ENCODE data around the gene RSU1.
A peak's percentile ranks its signal among the peaks of the same experiment; 100 is the strongest.

The RSU1 gene

DNA sequence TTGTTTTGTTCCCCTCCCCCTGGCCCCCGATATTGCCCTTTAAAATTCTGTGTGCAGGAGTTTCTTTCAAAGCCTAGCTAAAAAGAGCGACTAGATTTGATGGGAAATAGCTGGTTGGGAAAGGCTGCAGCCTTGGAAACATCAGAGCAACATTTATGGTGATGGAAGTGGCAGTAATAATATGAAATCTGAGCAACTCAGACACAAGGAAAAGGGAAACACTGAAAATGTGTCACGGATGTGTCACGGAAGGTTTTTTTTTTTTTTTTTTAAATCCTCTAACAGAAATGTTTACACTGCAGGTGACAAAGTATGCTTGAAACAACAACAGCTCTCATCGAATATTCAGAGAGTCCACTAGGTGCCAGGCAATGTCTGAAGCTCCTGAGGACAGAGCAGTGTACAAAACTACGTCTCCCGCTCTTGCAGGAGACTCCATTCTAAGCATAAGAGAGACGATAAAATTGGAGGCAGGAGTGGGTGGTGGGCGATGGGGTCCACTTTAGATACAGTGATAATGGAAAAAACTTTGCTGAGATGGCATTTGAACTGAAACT, 143.0 kb downstream of the RSU1 start:
- peaks cover 45% of the 10 kb centered on the region for H3K36me3 Mint-ChIP-seq
- H3K27ac Mint-ChIP-seq: no peak overlapping the region
- no peak overlapping the region for H3K4me3 Mint-ChIP-seq
- H3K27me3 Mint-ChIP-seq: no peaks in the 10 kb centered on the region
- peaks cover 3% of the 10 kb centered on the region for H3K9me3 Mint-ChIP-seq (ENCODE audit: low read depth)
- H3K4me1 Mint-ChIP-seq (ENCODE audit: low read depth): no peaks in the 10 kb centered on the region

DNA sequence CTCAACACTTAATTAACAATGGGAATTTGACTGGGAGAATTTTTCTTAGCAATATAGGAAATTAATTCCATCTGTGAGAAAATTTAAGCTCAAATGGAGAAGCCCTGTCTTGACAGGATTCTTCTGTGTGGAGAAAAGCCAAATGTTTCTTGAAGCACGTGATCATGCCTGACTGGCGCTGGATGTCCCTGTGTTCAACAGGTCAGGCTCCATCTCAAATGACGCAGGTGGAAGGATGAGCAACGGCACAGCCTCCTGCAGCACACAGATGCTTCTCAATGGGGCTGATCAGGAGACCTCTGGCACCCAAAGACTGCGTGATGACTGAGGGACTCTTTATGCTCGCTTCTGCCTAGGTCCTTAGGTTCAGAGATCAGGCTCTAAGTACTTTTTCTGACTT, 143.8 kb downstream of the RSU1 start:
- Mint-ChIP-seq H3K4me1 (ENCODE audit: low read depth) (no peaks in the 10 kb centered on the region), H3K4me3 (no peak overlapping the region), H3K27me3 (no peaks in the 10 kb centered on the region), H3K27ac (no peak overlapping the region), H3K9me3 (ENCODE audit: low read depth) (peaks cover 3% of the 10 kb centered on the region), H3K36me3 (peaks cover 49% of the 10 kb centered on the region)

DNA sequence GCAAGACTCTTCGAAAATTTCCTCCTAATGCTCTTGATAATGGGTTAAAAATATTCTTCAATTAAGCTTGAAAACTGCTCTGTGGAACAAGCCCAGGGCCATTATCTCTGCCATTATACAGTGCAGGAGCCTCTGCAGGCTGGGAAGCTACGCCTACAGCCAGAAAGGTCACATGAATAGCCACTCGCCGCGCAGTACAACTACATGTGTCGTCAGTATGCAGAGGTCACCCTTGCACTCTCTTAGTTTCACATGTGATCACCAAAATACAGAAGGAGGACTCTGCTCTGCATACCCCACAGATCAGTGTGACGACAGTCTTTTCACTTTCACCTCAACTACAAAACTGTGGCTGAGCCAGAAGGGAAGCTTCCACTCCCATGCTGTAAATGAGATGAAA, 153.8 kb downstream of the RSU1 start:
- Mint-ChIP-seq H3K27ac (peak overlapping the region; percentile 50), H3K36me3 (peaks cover 13% of the 10 kb centered on the region), H3K4me1 (ENCODE audit: low read depth) (peaks cover 11% of the 10 kb centered on the region), H3K27me3 (no peaks in the 10 kb centered on the region), H3K9me3 (ENCODE audit: low read depth) (no peaks in the 10 kb centered on the region), H3K4me3 (no peak overlapping the region)

DNA sequence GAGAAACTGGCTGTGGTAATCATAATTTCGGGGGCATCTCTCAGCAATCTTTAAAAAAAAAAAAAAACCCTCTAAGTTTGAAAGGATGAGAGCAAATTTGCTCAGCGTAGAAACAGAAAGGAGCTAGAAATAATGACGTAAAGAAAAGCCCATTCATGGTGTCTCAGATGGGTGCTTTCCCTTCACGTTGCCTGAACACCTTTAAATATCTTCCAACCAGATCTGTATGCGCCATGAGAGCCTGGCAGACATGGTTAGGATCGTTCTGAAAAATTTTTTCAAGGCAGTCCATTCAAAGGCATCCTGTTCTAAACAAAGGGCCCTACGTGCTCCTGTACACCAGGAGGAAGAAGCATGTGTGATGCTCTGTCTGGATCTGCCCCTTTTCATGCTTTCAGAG, 154.3 kb downstream of the RSU1 start:
- no peak overlapping the region for H3K27ac Mint-ChIP-seq
- H3K4me3 Mint-ChIP-seq: no peak overlapping the region
- H3K36me3 Mint-ChIP-seq: peaks cover 10% of the 10 kb centered on the region
- H3K9me3 Mint-ChIP-seq (ENCODE audit: low read depth): no peaks in the 10 kb centered on the region
- no peaks in the 10 kb centered on the region for H3K27me3 Mint-ChIP-seq
- H3K4me1 Mint-ChIP-seq (ENCODE audit: low read depth): peaks cover 11% of the 10 kb centered on the region

- Mint-ChIP-seq H3K9me3 (ENCODE audit: low read depth) (no peaks in the 10 kb centered on the region), H3K27ac (no peak overlapping the region), H3K4me1 (ENCODE audit: low read depth) (peaks cover 10% of the 10 kb centered on the region), H3K27me3 (no peaks in the 10 kb centered on the region), H3K36me3 (peaks cover 5% of the 10 kb centered on the region), H3K4me3 (no peak overlapping the region)
Measured at GRCh38 chr10:16656895-16657294, 160.3 kb downstream of the RSU1 start.

GRCh38 chr10:16653224-16653623, 164.0 kb downstream of the RSU1 start:
- no peaks in the 10 kb centered on the region for H3K27me3 Mint-ChIP-seq
- H3K36me3 Mint-ChIP-seq: peaks cover 3% of the 10 kb centered on the region
- no peak overlapping the region for H3K27ac Mint-ChIP-seq
- peaks cover 1% of the 10 kb centered on the region for H3K4me1 Mint-ChIP-seq (ENCODE audit: low read depth)
- no peaks in the 10 kb centered on the region for H3K9me3 Mint-ChIP-seq (ENCODE audit: low read depth)
- no peak overlapping the region for H3K4me3 Mint-ChIP-seq

DNA sequence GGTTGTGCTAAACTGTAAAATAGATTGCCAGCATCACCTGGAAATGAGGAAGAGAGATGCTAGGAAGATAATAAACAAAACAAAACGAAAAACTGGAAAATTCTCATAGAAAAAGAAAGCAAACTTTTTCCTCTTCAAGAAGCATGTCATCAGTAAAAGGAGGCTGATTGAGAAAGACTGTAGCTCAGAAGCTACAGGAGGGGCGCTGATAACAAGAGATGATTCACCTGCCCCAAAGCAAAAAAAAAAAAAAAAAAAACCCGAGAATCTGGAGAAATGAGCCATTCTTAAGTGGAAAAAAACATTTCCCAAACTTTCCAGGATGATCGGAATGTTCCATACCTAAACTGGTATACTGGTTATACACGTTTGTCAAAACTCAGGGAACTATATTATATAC, 165.1 kb downstream of the RSU1 start:
- H3K27ac Mint-ChIP-seq: no peak overlapping the region

DNA sequence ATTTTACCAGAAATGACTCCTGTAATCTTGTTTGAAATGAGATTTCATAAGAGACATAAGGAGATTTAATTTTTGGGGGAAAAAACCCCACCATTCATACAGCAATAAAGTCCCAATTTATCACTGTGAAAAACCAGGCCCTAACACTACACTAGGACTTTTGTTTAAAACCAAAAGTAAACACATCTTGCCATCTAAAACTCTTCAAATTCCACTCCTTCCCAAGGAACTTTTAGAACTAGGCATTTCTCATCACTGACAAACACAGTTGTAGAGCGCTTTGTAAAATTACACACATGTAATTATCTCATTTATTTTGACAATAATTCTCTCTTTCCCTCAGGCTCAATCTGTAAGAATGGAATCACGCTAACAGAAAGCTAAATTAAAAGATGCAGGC, 167.5 kb downstream of the RSU1 start:
- H3K27me3 Mint-ChIP-seq: no peaks in the 10 kb centered on the region
- H3K27ac Mint-ChIP-seq: no peak overlapping the region
- H3K9me3 Mint-ChIP-seq (ENCODE audit: low read depth): no peaks in the 10 kb centered on the region
- H3K4me3 Mint-ChIP-seq: no peak overlapping the region
- peaks cover 7% of the 10 kb centered on the region for H3K36me3 Mint-ChIP-seq
- peaks cover 5% of the 10 kb centered on the region for H3K4me1 Mint-ChIP-seq (ENCODE audit: low read depth)

More for the DNA sequence above, 165.1 kb downstream of the RSU1 start:
- no peaks in the 10 kb centered on the region for H3K9me3 Mint-ChIP-seq (ENCODE audit: low read depth)
- peaks cover 3% of the 10 kb centered on the region for H3K4me1 Mint-ChIP-seq (ENCODE audit: low read depth)
- no peaks in the 10 kb centered on the region for H3K27me3 Mint-ChIP-seq
- H3K4me3 Mint-ChIP-seq: no peak overlapping the region
- peaks cover 7% of the 10 kb centered on the region for H3K36me3 Mint-ChIP-seq

- Mint-ChIP-seq H3K4me1 (ENCODE audit: low read depth) (peaks cover 5% of the 10 kb centered on the region), H3K27ac (no peak overlapping the region), H3K36me3 (peaks cover 4% of the 10 kb centered on the region), H3K4me3 (no peak overlapping the region), H3K9me3 (ENCODE audit: low read depth) (no peaks in the 10 kb centered on the region), H3K27me3 (no peaks in the 10 kb centered on the region)
Measured at GRCh38 chr10:16648366-16648765, 168.9 kb downstream of the RSU1 start.

DNA sequence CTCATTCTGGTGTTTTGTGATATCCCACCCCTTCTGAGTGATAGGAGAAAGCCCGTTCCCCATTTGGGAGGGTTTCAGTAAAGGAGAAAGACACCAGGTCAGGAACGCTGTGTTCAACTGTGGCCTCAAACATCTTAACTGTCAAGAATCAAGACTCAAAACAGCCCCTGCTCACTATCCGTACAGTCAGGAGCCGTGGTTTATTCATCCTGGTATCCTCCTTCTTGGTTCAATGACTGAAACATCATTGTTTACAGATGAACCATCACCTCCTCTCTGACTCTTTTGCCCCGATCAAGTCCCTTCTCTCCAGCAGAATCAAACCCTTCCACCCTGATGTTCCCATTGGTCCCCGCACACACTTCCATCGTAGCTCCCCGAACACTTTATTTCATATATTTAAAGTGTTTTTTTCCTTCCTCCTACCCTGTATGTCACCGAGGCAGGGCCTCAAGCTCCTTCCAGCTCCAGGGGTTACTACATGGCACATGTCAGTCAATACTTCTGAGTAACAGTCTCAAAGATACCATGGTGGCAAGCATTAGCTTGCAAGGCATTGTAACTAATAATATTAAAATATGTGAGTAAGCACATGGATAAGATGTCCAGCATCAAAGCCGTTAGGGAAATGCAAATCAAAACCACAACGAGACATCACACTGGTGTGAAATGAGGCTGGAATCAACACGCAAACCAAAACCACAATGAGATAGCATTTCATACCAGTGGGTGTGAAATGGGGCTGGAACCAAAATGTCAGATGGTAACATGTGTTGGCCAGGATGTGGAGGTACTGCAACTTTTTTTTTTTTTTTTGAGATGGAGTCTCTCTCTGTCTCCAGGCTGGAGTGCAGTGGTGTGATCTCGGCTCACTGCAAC, 170.8 kb downstream of the RSU1 start:
- peak overlapping the region; percentile 30 for H3K27ac Mint-ChIP-seq
- H3K36me3 Mint-ChIP-seq: peaks cover 4% of the 10 kb centered on the region

DNA sequence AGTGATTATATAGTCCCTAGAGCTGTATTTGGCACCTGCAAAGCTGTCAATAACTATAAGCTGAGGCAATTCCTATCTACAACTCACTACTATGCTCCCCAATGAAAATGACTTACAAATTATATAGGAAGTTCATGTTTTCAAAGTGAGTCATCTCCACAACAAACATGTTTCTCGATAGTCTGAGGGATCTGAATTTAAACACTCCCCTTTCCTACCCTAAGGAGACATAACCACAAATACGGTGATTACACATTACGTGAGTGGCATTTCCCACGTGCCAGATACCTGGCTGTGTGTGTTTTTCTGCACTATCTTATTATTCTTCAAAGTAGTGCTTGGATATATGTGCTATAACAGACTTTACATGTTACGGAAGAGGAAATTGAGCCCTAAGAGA, 173.1 kb downstream of the RSU1 start:
- H3K36me3 Mint-ChIP-seq: peaks cover 4% of the 10 kb centered on the region
- H3K4me1 Mint-ChIP-seq (ENCODE audit: low read depth): peaks cover 5% of the 10 kb centered on the region
- no peaks in the 10 kb centered on the region for H3K27me3 Mint-ChIP-seq
- H3K4me3 Mint-ChIP-seq: no peak overlapping the region
- no peaks in the 10 kb centered on the region for H3K9me3 Mint-ChIP-seq (ENCODE audit: low read depth)
- no peak overlapping the region for H3K27ac Mint-ChIP-seq

More for the DNA sequence above, 170.8 kb downstream of the RSU1 start:
- no peaks in the 10 kb centered on the region for H3K27me3 Mint-ChIP-seq
- H3K4me3 Mint-ChIP-seq: no peak overlapping the region
- peaks cover 5% of the 10 kb centered on the region for H3K4me1 Mint-ChIP-seq (ENCODE audit: low read depth)
- no peaks in the 10 kb centered on the region for H3K9me3 Mint-ChIP-seq (ENCODE audit: low read depth)

DNA sequence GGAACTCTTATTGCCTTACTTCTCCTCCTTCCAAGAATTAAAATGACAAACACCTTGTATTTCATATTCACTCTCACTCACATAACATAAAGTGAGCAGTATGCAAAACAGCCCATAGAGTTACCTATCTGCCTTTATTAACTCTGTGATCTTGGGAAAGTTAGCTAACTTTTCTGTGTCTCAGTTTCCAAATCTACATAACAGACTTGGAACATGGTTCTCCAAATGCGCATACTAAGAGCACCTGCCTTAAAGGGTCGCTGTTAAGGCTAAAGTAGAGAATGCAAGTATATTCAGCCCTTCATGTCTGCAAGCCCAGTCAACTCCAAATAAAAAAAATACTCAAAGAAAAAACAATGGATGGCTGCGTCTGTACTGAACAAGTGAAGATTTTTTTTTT, 173.7 kb downstream of the RSU1 start:
- H3K36me3 Mint-ChIP-seq: peaks cover 8% of the 10 kb centered on the region
- H3K9me3 Mint-ChIP-seq (ENCODE audit: low read depth): no peaks in the 10 kb centered on the region
- no peaks in the 10 kb centered on the region for H3K27me3 Mint-ChIP-seq
- no peak overlapping the region for H3K27ac Mint-ChIP-seq
- peaks cover 5% of the 10 kb centered on the region for H3K4me1 Mint-ChIP-seq (ENCODE audit: low read depth)
- H3K4me3 Mint-ChIP-seq: no peak overlapping the region

GRCh38 chr10:16640153-16640552, 177.1 kb downstream of the RSU1 start:
- no peak overlapping the region for H3K4me3 Mint-ChIP-seq
- no peaks in the 10 kb centered on the region for H3K9me3 Mint-ChIP-seq (ENCODE audit: low read depth)

GRCh38 chr10:16639471-16639870, 177.8 kb downstream of the RSU1 start:
- no peak overlapping the region for H3K4me3 Mint-ChIP-seq
- no peaks in the 10 kb centered on the region for H3K4me1 Mint-ChIP-seq (ENCODE audit: low read depth)
- no peak overlapping the region for H3K27ac Mint-ChIP-seq
- peaks cover 9% of the 10 kb centered on the region for H3K36me3 Mint-ChIP-seq
- H3K9me3 Mint-ChIP-seq (ENCODE audit: low read depth): no peaks in the 10 kb centered on the region
- H3K27me3 Mint-ChIP-seq: no peaks in the 10 kb centered on the region

More at GRCh38 chr10:16640153-16640552, 177.1 kb downstream of the RSU1 start:
- Mint-ChIP-seq H3K36me3 (peaks cover 9% of the 10 kb centered on the region), H3K4me1 (ENCODE audit: low read depth) (no peaks in the 10 kb centered on the region), H3K27me3 (no peaks in the 10 kb centered on the region), H3K27ac (no peak overlapping the region)

DNA sequence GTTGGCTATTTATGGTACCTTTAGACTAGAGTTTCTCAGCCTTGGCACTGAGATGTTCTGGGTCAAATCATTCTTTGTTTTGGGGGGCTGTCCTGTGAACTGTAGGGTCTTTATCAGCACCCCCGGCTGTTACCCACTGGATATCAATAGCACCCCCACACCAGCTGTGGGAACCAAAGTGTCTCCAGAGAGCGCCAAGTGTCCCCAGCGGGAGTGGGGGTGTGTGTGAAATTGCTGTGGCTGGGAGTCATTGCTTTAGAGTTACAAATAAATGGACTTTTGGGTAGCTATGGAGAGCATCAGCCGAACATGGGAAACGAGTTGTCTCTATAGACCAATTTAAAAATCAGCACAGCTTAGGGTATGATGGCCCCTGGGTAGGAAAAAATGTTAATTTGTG, 184.2 kb downstream of the RSU1 start:
- H3K9me3 Mint-ChIP-seq (ENCODE audit: low read depth): no peaks in the 10 kb centered on the region

More for the DNA sequence above, 184.2 kb downstream of the RSU1 start:
- Mint-ChIP-seq H3K36me3 (peaks cover 8% of the 10 kb centered on the region), H3K4me1 (ENCODE audit: low read depth) (no peaks in the 10 kb centered on the region), H3K27me3 (no peaks in the 10 kb centered on the region), H3K27ac (no peak overlapping the region), H3K4me3 (no peak overlapping the region)

Data from activated naive CD8-positive, alpha-beta T cell (primary cell).